ENCODE data around the gene MFN2. TPM values are rescaled to one million over a fixed set of nuclear protein-coding genes. Genes with fewer than 3 reads are reported as not detected.
"Not testable (repeated sequence)": the region's sequence is repeated elsewhere in the genome, so short reads cannot be mapped to it uniquely, and the experiment has no call there.

Gene MFN2
- total and polyA plus RNA-seq, 4 donors: 17.2 to 87.8 (median 43.2) TPM

GRCh38 chr1:11938722-11939526 is 41.3 kb upstream of the MFN2 start:
- TF ChIP-seq FOXA2 (IDR thresholded peaks at IDR 0.05) (no peak), REST (IDR thresholded peaks at IDR 0.05) (no peak), HNF4G (IDR thresholded peaks at IDR 0.05) (no peak), CTCF (IDR thresholded peaks at IDR 0.05; ENCODE audit: low read depth, low read length, missing input control) (no peak), EGR1 (IDR thresholded peaks at IDR 0.05; ENCODE audit: low read depth in 2 of 2) (no peak), HNF4A (conservative IDR thresholded peaks at IDR 0.05) (no peak), RAD21 (IDR thresholded peaks at IDR 0.05) (no peak), YY1 (IDR thresholded peaks at IDR 0.05) (no peak), RXRA (IDR thresholded peaks at IDR 0.05) (no peak), ATF3 (IDR thresholded peaks at IDR 0.05) (no peak), FOXA1 (IDR thresholded peaks at IDR 0.05) (no peak), SP1 (IDR thresholded peaks at IDR 0.05) (no peak), TAF1 (conservative IDR thresholded peaks at IDR 0.05) (no peak), GABPA (IDR thresholded peaks at IDR 0.05 in 1 of 2, conservative IDR thresholded peaks at IDR 0.05 in 1 of 2) (no peak), JUND (IDR thresholded peaks at IDR 0.05) (no peak), NR2F2 (IDR thresholded peaks at IDR 0.05) (no peak)
- TF ChIP-seq, protein P1, sequence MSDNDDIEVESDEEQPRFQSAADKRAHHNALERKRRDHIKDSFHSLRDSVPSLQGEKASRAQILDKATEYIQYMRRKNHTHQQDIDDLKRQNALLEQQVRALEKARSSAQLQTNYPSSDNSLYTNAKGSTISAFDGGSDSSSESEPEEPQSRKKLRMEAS (IDR thresholded peaks at IDR 0.05): no peak
- TF ChIP-seq, protein P2, sequence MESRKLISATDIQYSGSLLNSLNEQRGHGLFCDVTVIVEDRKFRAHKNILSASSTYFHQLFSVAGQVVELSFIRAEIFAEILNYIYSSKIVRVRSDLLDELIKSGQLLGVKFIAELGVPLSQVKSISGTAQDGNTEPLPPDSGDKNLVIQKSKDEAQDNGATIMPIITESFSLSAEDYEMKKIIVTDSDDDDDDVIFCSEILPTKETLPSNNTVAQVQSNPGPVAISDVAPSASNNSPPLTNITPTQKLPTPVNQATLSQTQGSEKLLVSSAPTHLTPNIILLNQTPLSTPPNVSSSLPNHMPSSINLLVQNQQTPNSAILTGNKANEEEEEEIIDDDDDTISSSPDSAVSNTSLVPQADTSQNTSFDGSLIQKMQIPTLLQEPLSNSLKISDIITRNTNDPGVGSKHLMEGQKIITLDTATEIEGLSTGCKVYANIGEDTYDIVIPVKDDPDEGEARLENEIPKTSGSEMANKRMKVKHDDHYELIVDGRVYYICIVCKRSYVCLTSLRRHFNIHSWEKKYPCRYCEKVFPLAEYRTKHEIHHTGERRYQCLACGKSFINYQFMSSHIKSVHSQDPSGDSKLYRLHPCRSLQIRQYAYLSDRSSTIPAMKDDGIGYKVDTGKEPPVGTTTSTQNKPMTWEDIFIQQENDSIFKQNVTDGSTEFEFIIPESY (IDR thresholded peaks at IDR 0.05): no peak
- H3K27ac ChIP-seq (ENCODE audit: low read depth in 1 of 2, low read length in 2 of 2): peak overlapping the region; percentile 10 to 22
- H3K9ac ChIP-seq (ENCODE audit: low read depth in 1 of 2, low read length in 2 of 2): no peak overlapping the region
- peaks cover 8 to 38% (median 25%) of the 10 kb centered on the region in 4 donors for H3K4me1 ChIP-seq (ENCODE audit: control insufficient read depth in 4 of 4, insufficient read depth in 4 of 4, low read length in 3 of 4)
- peaks cover 0 to 2% (median 0%) of the 10 kb centered on the region in 4 donors for H3K36me3 ChIP-seq (ENCODE audit: control insufficient read depth in 4 of 4, insufficient read depth in 3 of 4, low read depth in 1 of 4, low read length in 3 of 4)
- 60% methylated on average over 15 of the region's 15 CpGs for WGBS
- no peak for DNase-seq (ENCODE audit: low spot score)
- no peak overlapping the region for H3K4me3 ChIP-seq (ENCODE audit: low read depth in 1 of 3, low read length in 3 of 3)
- no peaks in the 10 kb centered on the region for H3K9me3 ChIP-seq (ENCODE audit: control insufficient read depth in 4 of 4, low read length in 3 of 4)
- H3K27me3 ChIP-seq (ENCODE audit: control insufficient read depth in 4 of 4, insufficient read depth in 4 of 4, low read length in 3 of 4): no peaks in the 10 kb centered on the region

GRCh38 chr1:11939794-11940193 is 40.5 kb upstream of the MFN2 start:
- not testable (repeated sequence) for H3K4me3 ChIP-seq (ENCODE audit: low read depth in 1 of 3, low read length in 3 of 3); H3K9ac ChIP-seq (ENCODE audit: low read depth in 1 of 2, low read length in 2 of 2); H3K36me3 ChIP-seq (ENCODE audit: control insufficient read depth in 4 of 4, insufficient read depth in 3 of 4, low read depth in 1 of 4, low read length in 3 of 4); DNase-seq (ENCODE audit: low spot score); H3K27me3 ChIP-seq (ENCODE audit: control insufficient read depth in 4 of 4, insufficient read depth in 4 of 4, low read length in 3 of 4); H3K9me3 ChIP-seq (ENCODE audit: control insufficient read depth in 4 of 4, low read length in 3 of 4)
- 95% methylated on average over 7 of the region's 7 CpGs for WGBS
- Histone ChIP-seq H3K27ac (ENCODE audit: low read depth in 1 of 2, low read length in 2 of 2) (peak overlapping the region; percentile 32 to 53), H3K4me1 (ENCODE audit: control insufficient read depth in 4 of 4, insufficient read depth in 4 of 4, low read length in 3 of 4) (peaks cover 8 to 33% (median 22%) of the 10 kb centered on the region in 4 donors)

Data from liver (tissue), 9 donors.